SK-N-SH treated with all-trans-retinoic acid at 6 μM for 48 hours (cell line): ENCODE results near the gene CHL1.

ENCODE experiments used
- ARNTL ChIP-seq: fragments of 450-650 bp; formaldehyde crosslinking; IDR thresholded peaks from 2 replicates; pipeline ENCODE4 v1.5.0; 2020; ENCODE audit warnings: low read depth, mild to moderate bottlenecking, moderate library complexity, borderline replicate concordance
- CSDC2 ChIP-seq: fragments of 250-450 bp; sonication (Bioruptor Pico); IDR thresholded peaks from 2 replicates; pipeline ENCODE4 v1.5.0; 2020; ENCODE audit warnings: mild to moderate bottlenecking, moderate library complexity
- CSRNP3 ChIP-seq: fragments of 250-450 bp; sonication (Bioruptor Pico); IDR thresholded peaks from 2 replicates; pipeline ENCODE4 v1.5.1; 2021; ENCODE audit warnings: mild to moderate bottlenecking, moderate library complexity
- SNAI2 ChIP-seq: fragments of 250-450 bp; sonication (Bioruptor Pico); IDR thresholded peaks from 2 replicates; pipeline ENCODE4 v1.5.0; 2020; ENCODE audit warnings: mild to moderate bottlenecking, moderate library complexity
- ZC3H10 ChIP-seq: fragments of 250-450 bp; sonication (Bioruptor Pico); IDR thresholded peaks from 2 replicates; pipeline ENCODE4 v1.5.1; 2021; ENCODE audit warnings: mild to moderate bottlenecking, moderate library complexity
- ZFP30 ChIP-seq: fragments of 450-650 bp; formaldehyde crosslinking; IDR thresholded peaks from 2 replicates; pipeline ENCODE4 v1.5.0; 2022; ENCODE audit warnings: mild to moderate bottlenecking, moderate library complexity
- ZNF70 ChIP-seq: fragments of 450-650 bp; formaldehyde crosslinking; IDR thresholded peaks from 2 replicates; pipeline ENCODE4 v1.5.0; 2020; ENCODE audit warnings: mild to moderate bottlenecking, moderate library complexity
- TF ChIP-seq, protein P1 (sequence below): fragments of 250-450 bp; sonication (Bioruptor Pico); IDR thresholded peaks from 2 replicates; pipeline ENCODE4 v1.5.0; 2020; ENCODE audit warnings: mild to moderate bottlenecking, moderate library complexity

DNA sequence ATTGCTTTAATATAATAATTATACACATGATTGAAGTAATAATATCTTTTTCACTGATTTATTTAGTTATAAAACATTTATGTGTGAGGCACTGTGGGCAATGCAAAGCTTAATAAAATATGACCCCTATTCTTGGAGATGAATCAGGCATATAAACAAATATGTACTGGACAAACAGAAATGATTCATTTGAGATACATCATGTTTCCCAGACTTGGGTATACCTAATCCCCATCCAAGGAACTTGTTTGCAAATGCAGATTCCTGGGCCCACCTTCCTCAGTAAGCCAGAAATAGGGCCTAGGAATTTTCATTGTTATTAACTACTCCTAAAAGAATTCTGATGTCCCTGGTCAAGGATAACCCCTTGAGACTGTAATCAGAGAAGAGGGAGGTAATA, 184.2 kb downstream of the CHL1 start:
- TF ChIP-seq, protein P1, sequence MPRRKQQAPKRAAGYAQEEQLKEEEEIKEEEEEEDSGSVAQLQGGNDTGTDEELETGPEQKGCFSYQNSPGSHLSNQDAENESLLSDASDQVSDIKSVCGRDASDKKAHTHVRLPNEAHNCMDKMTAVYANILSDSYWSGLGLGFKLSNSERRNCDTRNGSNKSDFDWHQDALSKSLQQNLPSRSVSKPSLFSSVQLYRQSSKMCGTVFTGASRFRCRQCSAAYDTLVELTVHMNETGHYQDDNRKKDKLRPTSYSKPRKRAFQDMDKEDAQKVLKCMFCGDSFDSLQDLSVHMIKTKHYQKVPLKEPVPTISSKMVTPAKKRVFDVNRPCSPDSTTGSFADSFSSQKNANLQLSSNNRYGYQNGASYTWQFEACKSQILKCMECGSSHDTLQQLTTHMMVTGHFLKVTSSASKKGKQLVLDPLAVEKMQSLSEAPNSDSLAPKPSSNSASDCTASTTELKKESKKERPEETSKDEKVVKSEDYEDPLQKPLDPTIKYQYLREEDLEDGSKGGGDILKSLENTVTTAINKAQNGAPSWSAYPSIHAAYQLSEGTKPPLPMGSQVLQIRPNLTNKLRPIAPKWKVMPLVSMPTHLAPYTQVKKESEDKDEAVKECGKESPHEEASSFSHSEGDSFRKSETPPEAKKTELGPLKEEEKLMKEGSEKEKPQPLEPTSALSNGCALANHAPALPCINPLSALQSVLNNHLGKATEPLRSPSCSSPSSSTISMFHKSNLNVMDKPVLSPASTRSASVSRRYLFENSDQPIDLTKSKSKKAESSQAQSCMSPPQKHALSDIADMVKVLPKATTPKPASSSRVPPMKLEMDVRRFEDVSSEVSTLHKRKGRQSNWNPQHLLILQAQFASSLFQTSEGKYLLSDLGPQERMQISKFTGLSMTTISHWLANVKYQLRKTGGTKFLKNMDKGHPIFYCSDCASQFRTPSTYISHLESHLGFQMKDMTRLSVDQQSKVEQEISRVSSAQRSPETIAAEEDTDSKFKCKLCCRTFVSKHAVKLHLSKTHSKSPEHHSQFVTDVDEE: no peak
- TF ChIP-seq ZNF70 (CRISPR knock-in tag): no peak
- no peak for TF ChIP-seq ZC3H10
- no peak for TF ChIP-seq CSDC2 (CRISPR knock-in tag)
- TF ChIP-seq ZFP30 (CRISPR knock-in tag): no peak
- no peak for TF ChIP-seq CSRNP3 (CRISPR knock-in tag)
- TF ChIP-seq ARNTL (CRISPR knock-in tag): no peak
- TF ChIP-seq SNAI2 (CRISPR knock-in tag): no peak
